Nucleus accumbens (tissue), 56 donors: ENCODE data around the gene C1QB.
A peak's percentile ranks its signal among the peaks of the same experiment; 100 is the strongest.
"Not testable (repeated sequence)": the region's sequence is repeated elsewhere in the genome, so short reads cannot be mapped to it uniquely, and the experiment has no call there.

Source experiments
- DNase-seq, 56 donors: peaks; one replicate each; lab custom pipeline; 2025; lab: John Stamatoyannopoulos, UW

The C1QB gene

DNA sequence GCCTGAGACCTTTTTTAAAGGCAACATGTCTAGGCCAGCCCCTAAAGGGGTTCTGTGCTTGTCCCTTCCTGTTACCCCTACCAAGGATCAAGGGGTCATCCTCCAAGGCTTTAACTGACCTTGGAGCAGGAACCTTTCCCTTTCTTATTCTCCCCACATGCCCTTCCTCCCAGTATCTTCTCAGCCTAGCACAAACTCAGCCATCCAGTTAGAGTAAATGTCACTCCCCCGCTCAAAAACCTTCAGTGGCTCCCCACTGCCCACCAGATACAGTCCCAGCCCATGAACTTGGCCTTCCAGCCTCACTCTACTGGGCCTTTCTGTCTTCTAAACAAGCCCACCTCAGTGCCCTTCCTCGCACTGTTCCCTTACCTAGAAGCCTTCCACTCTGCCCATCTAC is 8.8 kb downstream of the C1QB start:
- no peak for DNase-seq

DNA sequence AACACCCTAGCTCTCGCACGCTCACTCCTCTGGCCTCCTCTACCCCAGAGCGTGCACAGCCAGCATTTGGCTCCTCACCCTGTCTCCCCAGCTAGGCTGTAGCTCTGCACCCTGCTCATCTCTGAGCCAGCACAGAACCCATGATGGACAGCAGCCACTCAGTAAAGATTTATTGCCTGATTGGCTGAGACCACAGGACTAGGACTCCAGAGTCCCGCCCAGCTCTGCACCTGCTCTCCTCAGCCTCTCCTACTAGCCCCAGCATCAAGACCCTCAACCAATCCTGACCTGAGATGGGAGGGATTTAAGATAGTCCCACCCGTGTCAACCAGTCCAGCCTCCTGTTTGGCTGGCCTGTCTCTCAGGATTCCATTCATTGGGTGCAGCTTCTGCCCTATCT is 9.3 kb downstream of the C1QB start:
- DNase-seq = peak in 22 of 56 donors; percentile 7 to 45 (median 21)

DNA sequence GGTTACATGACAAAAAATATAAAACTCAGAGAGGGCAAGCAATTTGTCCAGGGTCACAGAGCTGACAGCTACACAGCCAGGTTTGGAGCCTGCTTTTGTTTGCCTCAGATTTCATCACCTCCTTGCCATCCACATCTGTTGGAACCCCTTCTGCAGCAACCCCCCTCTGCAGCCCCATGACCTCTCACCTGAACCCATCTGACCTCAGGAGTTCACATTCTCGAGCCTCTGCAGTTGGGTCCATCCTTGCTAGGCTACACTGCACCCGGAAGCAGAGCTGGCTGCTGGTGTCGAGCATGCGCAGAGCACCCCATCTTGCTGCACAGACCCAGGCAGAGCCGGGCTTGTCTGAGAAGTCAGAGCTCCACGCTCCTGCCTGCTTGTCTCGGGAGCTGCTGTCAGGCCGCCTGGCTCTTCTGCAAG is 10.0 kb downstream of the C1QB start:
- no peak for DNase-seq

DNA sequence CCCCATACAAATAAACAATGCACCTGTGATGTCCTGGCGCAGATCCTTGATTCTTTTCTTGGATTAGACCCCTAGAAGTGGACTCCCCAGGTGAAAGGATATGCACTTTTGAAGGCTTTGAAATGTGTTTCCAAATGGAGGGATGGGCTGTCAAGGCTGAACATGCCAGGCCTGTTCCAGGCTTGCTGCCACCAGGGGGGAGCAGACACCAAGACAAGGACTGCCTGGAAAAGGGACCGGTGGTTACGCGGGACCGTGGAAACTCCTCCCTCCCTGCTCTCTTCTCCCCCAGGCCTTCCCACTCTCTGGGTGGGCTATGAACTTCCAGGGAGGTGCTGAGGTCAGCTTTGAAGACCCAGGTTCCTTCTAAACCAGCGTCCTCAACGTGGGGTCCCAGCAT is 12.7 kb downstream of the C1QB start:
- peak in 6 of 56 donors; percentile 1 to 38 (median 16) for DNase-seq

DNA sequence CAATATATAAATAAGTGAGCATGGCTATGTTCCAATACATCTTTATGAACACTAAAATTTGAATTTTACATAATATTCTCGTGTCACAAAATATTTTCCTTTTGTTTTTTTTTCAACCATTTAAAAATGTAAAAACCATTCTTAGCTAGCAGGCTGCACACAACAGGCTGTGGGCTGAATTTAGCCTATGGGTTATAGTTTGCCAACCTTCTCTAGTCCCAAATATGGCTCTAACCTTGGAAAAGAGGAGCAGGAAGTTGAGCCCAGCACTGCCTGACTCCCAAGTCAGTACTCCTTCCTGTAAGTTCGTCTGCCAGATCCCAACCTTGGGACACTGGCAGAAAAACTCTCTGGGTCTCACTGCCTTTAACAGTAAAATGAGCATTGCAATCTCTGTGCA is 13.4 kb downstream of the C1QB start:
- DNase-seq = no peak

DNA sequence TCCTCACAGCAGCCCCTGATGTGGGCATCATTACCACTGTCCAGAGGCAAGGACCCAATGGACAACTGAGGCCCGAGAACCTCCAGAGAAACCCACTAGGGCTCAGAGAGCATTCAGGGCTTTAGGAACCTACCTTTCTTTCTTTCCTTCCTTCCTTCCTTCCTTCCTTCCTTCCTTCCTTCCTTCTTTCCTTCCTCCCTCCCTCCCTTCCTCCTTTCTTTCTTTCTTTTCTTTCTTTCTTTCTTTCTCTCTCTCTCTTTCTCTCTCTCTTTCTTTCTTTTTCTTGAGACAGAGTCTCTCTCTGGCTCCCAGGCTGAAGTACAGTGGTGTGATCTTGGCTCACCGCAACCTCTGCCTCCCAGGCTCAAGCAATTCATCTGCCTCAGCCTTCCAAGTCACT is 15.8 kb downstream of the C1QB start:
- not testable (repeated sequence) for DNase-seq

DNA sequence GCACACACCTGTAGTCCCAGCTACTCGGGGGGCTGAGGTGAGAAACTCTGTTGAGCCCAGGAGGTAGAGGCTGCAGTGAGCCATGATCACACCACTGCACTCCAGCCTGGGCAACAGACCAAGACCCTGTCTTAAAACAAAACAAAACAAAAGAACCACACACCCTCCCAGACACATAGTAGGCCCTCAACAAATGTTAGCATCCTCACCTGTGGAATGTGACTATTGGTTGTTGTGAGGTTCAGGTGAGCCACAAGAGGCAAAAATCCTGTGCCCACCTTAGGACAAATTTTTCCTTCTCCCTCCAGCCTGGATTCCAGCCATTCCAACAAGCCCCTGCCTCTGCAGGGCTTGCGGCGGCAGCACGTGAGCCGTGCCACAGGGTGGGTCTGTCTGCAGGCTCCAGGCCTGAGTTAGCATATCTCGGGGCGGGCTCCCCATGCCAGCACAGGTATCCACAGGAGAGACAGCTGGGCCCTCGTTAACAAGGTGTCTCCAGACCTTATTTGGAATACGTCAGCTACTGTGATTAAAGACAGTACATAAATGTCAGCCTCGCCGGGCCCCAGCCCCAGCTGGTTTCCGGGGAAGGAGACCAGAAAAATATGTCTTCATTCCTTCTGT is 17.4 kb downstream of the C1QB start:
- DNase-seq = no peak

DNA sequence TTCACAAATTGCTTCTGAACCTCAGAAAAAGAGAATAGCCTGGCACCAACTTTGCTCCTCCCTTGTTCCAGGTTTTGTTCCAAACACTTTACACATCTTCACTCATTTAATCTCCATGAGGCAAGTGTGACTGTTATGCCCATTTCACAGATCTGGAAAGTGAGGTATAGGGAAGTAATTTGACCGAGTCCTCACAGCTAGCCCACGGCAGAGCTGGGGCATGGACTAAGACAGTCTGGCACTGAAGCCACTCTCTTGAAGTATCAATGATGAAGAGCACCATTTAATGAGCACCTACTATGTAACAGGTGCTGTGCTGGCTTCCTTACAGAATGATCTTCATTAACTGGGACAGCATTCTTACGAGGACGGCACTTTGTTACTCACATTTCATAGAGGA is 19.0 kb downstream of the C1QB start:
- no peak for DNase-seq

DNA sequence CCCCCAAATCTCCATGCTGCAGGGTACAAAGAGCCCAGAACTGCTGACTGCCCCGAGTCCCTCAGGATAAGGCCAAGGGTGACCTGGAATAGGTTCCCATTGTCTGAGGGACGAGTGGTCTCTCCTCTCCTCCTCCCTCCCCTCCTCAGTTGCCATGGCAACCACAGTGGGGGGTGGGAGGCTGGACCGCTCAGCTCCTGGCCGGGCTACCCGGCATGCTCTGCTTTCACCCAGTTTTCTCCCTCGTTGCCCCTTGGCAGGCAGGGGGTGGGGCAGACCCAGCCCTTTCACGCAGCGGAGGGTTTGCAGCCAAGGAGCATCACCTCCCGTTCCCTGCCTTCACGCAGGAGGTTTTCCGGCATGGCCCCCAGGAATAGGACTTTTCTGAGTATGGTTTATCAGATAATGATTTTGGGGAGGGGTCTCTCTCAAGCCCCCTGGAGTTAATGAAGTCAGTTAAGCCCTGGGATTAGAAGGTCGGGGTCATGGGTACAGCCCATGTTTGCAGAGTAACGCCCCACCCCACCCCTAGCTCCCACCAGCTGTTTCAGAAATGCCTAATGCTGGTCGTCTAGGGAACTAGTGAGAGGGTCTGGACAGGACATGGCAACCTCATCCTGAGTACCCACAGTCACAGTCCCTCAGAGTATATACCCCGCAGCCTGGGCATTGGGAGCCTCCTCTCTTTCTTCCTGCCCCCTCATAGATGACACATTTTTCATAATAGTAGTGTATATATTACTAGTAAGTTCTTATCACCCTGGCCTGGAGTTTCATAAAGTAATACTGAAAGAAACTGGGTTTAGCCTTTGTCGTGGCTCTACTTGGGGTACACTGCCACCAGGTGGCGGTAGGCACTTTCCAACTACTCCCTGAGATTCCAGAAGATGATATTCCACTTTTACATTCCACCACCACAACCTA is 20.7 kb downstream of the C1QB start:
- peak in 30 of 56 donors; percentile 1 to 79 (median 25) for DNase-seq

DNA sequence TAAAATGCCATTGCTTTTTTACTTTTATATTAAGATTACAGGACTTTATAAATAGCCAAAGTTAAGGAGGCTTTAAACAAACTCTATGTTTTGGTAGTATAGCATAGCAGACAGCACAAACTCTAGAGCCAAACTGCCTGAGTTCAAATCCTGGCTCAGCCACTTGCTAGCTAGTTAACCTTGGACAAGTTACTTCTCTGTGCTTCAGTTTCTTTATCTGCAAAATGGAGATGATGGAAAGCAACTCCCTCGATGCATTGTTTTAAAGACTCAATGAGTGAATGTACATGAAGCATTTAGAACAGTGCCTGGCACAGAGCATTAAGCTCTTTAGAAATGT is 21.3 kb downstream of the C1QB start:
- DNase-seq = no peak

DNA sequence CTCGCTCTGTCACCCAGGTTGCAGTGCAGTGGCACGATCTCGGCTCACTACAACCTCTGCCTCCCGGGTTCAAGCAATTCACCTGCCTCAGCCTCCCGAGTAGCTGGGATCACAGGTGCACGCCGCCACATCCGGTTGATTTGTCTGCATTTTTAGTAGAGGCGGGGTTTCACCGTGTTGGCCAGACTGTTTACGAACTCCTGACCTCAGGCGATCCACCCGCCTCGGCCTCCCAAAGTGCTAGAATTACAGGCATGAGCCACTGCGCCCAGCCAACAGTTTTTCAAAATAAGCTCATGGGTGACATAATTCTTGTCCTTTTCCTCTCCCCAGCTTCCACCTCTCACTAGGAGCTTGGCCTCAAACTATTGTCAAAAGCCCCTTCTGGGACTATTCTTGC is 23.1 kb downstream of the C1QB start:
- not testable (repeated sequence) for DNase-seq

DNA sequence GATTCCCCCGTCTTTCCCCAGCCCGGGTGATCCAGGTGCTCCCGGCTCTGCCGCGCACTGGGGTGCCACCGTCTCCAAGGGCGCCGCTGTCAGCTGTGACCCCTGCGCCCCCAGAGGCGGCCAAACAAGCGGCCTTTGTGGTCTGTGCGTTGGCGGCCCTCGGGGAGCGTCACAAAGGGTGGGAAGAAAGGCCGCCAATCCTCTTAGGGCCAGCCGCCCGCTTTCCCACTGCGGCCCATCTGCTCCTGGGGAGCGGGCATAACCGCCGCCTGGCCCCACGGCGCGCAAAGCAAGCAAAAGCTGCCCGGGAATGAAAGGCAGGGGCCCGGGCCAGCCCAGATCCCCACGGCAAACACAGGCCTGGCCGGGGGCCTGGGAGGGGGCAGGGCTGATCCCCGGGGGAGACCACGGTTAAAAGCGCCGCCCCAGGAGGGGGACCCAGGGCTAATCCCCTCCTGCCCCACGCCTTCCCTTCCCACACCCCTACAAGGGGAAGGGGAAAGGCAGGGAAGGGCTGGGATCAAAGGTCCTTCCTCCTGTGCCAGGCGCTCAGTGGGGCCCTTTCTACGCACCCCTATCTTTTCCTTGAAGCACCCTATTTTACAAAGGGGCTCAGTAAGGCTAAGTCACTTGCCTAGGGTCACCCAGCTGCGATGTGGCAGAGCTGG is 24.0 kb downstream of the C1QB start:
- peak in 7 of 56 donors; percentile 2 to 26 (median 15) for DNase-seq

DNA sequence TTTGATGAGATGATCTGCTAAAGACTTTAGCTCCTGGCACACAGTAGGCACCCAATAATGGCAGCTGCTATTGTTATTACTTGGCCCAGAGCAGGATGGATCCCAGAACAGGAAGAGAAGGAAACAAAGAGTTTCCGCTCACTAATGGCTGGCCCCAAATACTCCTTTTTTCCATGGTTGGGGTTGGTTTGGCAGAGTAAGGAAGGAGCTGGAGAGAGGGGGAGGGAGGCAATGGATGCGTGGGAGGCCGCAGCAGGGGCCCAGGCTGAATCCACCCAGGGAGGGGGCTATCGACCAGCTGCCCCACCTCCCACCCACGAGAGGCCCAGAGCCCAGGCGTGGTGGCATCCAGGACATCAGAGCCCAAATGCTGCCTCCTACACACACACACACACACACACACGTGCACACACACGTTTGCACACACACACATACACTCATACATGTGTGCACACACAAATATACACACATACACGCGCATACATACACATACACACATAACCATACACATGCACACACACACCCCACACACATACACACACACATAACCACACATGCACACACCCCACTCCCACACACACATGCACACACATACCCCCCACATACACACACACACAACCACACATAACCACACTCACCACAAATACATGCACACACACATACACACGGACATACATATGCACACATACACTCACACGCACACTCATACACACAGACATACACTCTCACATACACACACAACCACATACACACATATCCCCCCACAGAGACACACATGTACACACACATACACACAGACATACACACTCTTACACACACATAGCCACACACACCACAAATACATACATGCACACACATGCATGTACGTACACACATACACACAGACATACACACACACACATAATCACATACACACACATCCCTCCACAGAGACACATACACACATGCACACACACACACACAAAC is 25.2 kb downstream of the C1QB start:
- no peak for DNase-seq

DNA sequence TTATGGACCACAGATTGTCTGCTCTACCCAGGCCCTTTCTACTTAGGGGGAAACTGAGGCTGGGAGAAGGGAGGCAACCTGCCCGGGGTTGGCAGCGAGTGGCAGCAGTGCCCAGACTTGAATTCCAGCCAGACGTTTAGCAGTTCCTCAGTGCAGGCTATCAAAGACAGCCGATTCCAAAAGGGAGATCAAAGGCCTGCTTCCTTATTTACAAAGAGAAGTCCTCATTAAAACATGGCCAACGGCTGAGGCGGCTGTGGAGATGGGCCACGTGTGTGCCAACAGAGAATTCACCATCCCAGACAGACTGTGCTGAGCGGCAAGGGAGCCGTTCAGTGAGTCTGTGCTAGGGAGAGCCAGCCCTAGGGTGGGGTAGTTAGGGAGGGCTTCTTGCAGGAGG is 27.7 kb downstream of the C1QB start:
- DNase-seq = no peak

DNA sequence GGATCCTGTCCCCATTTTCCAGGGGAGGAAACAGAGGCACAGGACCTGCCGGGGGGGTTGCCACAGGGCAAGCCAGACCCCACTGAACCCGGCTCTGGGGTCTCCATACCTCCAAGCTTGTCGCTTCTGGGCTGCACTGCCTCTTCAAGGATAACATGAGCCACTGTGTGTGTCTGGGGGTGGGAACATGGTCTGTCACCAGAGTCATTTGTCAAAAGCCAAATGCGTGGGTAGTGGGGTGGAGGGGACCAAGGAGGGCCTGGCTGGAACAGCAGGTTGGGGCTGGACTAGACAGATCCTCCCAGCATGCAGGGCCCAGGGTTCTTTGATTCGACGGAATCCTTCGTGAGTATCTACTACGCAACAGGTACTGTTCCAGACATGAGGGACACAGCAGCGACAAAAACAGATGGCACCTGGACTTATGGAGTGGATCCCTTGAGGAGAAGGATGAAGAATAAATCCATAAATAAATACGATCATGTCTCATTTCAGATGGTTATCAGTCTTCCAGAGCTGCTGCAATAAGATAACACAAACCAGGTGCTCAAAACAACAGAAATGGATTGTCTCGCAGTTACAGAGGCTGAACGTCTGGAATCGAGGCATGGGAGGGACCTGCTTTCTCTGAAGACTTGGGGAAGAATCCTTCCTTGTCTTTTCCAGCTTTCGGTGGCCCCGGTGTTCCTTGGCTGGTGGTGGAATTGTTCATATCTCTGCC is 28.7 kb downstream of the C1QB start:
- DNase-seq = no peak

DNA sequence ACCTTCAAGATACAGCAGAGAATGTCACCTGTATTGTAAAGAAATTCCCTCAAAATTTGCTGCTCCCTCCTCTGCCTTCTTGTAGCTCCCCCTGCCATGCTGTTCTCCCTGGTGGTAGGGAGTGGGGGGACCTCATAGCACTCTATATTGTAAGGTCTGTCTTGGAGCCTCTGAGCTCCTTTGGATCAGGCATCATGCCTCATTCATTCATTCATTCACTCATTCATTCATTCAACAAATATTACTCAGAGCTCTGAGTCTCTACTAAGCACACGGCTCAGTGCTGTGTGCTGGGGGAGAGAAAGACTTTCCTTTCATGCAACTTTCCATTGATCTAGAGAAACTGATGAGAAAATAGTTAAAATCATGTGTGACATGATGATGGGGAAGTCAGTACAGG is 30.5 kb downstream of the C1QB start:
- DNase-seq = no peak

DNA sequence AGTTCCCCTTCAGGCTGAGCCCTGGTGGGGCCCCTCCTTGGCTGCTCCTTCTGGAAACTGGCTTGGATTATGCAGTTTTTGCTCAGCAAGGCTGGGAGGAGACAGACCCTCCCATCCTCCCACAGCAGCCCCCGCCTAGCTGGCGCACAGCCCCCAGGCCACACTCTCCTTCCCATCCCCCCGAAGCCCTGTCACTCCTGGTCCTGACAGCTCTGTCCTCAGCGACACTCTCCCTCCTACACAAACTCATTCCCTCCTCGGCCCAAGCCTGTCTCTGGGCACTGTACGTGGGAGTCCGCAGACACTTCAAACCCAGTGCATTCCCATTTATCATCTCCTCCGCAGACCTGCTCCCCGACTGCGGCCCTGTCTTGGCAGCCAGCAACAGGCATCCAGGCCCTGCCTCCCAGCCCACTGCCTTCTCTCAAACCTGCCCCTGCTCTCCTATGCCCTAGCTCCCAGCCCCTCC is 32.6 kb downstream of the C1QB start:
- no peak for DNase-seq

DNA sequence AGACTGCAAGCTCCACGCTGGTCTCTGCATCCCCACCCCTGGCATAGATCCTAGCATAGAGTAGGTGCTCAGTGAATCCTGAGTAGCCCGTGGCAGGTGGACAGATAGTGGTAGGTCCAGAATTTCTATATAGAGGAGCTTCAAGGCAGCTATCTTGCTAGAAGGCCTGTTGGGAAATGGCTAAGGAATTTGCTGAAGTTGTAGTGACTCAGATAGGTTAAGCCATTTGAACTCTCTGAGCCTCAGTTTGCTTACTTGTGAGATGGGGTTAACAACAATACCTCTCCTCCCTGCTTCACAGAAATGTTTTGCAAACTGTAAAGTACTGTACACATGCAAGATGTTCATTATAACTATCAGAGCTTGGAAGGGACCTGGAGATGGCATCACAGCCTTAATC is 34.2 kb downstream of the C1QB start:
- no peak for DNase-seq

DNA sequence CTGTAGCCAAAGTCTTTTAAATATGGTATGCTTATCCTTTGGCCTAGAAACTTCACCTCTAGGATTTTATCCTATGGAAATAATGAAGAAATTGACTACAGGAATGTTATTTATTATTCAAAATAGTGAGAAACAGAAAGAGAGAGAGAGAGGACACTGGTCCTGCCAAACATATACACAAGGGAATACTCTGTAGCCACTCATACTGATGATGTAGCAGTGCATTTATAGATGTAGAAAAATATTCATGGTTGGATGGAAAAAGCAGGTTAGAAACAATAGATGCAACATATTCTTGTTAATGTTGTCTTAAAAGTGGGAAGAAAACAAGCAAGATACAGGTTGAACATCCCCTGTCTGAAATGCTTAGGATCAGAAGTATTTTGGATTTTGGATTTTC is 35.4 kb downstream of the C1QB start:
- no peak for DNase-seq

DNA sequence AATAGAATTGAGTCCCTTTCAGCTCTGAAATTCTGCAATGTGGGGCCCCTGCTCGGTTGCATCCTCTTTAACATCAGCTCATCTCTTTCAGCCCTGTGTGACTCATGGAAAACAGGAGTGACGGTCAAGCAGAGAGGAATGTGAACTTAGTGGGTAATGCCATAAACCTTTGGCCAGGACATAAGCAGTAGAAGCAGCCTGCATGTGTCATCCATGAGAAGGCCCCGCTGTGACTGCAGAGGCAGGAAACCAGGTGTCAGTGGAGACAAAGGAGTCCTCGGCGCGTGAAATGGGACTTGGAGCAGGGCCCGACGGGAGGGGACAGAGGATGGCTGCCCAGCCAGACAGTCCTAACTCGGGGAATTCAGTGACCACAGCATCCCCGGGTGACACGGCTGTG is 36.5 kb downstream of the C1QB start:
- DNase-seq = peak in 1 of 56 donors; percentile 12
